ENCODE measurements around the gene ELFN1.

- TF ChIP-seq CTCF (optimal IDR thresholded peaks at IDR 0.05 in 1 of 3, IDR thresholded peaks at IDR 0.05 in 1 of 3, conservative IDR thresholded peaks at IDR 0.05 in 1 of 3; ENCODE audit: extremely low read depth in 1 of 3, insufficient read depth in 2 of 3, low read length in 3 of 3) (no peak), EZH2 (IDR thresholded peaks at IDR 0.05; ENCODE audit: low read length) (no peak)
These were observed 3.6 kb downstream of the ELFN1 start for GRCh38 chr7:1673581-1674118.

Data from keratinocyte (primary cell).